GM04503 (cell line): Measurements from ENCODE around the gene LKAAEAR1.

Experiments
- DNase-seq: peaks from one replicate; pipeline ENCODE4 v3.0.0-alpha.2; 2012; ENCODE audit warnings: low read depth

Gene LKAAEAR1

GRCh38 chr20:64110411-64111068 is 26.3 kb upstream of the LKAAEAR1 start:
- no peak for DNase-seq

DNA sequence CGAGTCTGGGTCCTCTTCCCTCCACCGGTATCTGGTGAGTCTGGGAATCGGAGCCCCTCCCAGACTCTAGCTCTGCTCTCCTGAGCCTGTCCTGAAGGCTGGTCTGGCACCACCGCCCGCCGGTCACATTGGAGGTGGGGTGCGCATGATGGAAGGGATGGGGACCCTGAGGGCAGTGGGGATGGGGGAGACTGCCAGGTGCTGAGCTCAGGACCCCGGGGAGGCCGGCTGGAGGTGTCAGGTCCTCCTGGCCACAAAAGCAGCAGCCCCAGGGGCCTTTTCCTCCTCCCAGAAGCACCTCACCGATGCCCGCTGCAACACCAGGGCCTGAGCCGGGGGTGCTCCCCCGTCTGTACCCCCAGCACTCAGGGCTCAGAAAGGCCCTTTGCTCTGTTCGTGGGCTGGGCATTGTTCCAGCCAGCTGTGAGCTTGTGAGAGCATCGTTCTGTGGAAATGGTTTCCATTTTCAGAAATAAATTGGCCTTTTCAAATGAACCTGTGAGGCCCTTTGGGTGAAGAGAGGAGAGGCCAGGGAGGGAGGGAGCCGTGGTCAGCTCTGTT is 25.7 kb upstream of the LKAAEAR1 start:
- DNase-seq, result no peak

DNA sequence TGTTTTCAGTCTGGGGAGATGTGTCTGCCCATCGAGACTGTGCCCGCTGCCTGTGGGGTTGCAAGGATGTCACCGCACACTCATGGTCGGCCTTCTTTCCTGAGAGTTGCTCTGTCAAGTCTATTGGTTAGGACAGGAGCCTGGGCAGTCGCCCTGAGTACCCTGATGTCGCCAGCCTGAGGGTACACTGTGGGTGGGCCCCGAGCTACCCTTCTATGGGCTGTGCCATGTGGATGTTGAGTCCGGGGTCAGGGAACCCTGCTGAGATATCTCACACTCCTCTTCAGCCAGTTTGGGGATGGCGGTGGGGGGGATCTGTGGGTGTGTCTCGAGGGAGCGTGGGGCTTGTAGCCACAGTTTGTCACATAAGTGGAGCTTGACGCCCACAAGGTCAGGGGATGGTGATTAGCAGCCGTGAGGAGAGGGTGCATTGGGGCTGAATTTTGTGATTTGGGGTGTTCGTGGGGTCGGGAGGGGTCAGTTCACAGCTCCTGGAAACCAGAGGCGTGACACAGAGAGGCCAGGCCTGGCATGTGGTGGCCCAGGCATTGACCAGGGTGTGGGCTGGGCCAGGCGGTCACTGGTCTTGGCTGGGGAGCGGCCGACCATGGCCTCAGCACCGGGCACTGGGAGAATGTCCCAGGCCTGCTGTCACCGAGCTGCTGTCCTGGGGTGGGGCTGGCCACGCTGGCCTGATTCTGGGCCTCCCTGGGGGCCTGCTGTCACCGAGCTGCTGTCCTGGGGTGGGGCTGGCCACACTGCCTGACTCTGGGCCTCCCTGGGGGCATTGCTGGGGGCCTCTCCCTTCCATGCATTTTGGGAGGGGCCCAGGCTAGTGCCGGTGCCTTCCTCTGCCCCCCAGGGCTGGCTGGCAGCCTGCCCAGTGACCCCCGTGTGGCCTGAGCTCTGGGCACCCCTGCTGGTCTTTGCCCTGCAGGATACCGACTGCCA is 24.8 kb upstream of the LKAAEAR1 start:
- DNase-seq, result no peak

- no peak for DNase-seq
Measured at GRCh38 chr20:64107736-64108457, 23.7 kb upstream of the LKAAEAR1 start.

GRCh38 chr20:64106981-64107735 is 23.0 kb upstream of the LKAAEAR1 start, which contains the start of gene NPBWR2:
Gene NPBWR2 (minus strand): TSS chr20:64107565. CDS start chr20:64106831, 734 bp downstream.
- DNase-seq, result no peak

- no peak for DNase-seq
Measured at GRCh38 chr20:64106435-64106961, 22.3 kb upstream of the LKAAEAR1 start.

- no peak for DNase-seq
Measured at GRCh38 chr20:64105846-64106434, 21.7 kb upstream of the LKAAEAR1 start.

- DNase-seq, result no peak
Measured at GRCh38 chr20:64104667-64105451, 20.7 kb upstream of the LKAAEAR1 start.

GRCh38 chr20:64103871-64104666 is 19.9 kb upstream of the LKAAEAR1 start:
- no peak for DNase-seq

DNA sequence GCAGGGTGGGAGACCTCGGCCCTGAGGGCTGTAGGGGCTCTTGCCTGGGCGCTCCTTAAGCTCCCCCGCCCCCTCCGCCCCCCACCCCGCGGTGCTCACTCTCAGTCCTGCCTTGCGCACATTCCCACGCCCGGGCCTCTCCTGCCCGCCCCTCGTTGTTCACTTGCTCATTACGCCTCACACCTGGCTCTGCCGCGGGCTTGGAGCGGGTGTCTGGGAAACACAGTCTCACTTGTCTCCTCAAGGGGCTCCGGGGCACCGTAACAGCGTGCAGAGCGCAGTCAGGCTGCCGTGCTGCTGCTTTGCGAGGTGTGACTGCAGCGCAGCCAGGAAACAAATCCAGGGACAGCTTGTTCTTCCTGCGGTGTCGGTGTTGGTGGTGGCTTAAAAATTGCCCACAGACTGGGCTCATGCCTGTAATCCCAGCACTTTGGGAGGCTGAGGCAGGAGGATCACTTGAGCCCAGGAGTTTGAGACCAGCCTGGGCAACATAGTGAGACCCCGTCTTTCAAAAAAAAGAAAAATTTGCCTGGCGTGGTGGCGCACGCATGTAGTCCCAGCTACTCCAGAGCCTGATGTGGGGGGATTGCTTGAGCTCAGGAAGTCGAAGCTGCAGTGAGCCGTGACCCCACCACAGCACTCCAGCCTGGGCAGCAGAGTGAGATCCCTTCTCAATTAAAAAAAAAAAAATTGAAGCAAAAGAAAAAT is 18.6 kb upstream of the LKAAEAR1 start:
- no peak for DNase-seq

DNA sequence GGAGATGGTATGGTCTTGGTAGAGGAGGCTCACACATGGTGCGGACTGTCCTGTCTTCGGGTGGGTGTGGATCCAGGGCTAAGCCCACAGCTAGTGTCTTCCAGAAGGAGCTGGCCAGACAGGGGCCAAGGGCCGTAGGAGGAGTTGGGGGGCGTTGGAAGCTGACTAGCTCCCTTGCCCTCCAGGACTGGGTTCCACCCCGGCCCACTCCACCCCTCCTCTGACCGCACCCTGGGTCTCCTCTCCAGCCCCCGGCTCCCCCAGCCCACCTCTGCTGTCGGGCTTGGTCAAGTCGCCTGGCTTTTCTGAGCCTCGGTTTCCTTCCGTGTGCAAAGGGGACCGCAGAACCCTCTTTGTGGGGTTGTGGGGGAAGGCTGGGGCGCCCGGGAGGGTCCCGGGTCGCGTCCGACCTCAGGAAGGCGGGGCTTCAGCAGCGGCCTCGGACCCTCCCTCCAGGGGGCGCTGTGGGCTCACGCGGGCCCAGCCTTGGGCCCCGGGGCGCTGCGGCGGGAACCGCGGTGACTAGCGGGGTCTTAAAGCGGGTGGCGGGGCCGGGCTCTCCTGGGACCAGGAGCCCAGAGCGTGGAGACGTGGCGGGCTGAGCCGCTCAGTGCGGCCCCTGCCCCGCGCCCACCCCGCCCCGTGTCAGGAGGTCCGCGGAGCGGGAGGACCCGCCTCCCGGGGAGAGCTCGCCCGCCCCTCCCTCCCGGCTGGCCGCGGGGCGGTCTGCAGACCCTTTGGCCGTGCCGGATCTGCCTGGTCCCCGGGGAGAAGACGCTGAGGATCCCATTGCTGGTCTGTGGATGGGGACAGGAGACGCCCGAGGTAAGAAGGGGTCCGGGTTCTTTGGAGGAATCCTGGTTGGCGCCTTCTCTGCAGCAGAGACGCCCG is 17.8 kb upstream of the LKAAEAR1 start:
- DNase-seq, result no peak

DNA sequence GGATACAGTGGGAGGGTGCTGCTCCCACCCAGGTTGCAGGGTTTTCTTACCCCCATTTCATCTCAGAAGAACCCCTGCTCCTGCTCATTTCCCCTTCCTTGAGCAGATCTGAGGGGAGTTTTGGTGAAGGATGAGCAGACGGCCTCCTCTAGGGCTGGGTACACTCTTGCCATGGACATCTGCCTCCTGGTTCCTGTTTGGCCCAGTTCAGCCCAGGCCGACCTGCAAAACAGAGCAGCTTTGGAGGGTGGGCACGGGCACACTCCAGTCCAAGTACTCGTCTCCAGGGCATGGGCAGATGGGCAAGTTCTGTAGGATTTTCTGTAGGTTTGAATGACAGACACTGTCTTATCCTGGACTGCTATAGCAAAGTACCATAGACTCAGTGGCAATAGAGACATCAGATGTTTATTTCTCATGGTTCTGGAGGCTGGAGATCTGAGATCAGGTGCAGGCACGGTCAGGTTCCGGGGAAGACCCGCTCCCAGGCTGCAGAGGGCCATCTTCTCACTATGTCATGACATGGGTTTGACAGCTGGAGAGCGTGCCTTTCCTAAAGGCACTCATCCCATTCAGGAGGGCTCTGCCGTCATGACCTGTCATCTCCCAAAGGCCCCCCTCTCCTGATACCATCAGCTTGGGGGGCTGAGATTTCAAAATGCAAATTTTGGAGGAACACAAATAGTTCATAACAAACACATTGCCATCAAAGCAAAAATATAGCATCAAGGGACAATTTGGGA is 16.9 kb upstream of the LKAAEAR1 start:
- no peak for DNase-seq

GRCh38 chr20:64100566-64100888 is 16.3 kb upstream of the LKAAEAR1 start:
- no peak for DNase-seq

- no peak for DNase-seq
Measured at GRCh38 chr20:64099880-64100565, 15.8 kb upstream of the LKAAEAR1 start.

GRCh38 chr20:64099086-64099786 is 15.0 kb upstream of the LKAAEAR1 start:
- no peak for DNase-seq
